ENCODE data around the gene VPS35.
A peak's percentile ranks its signal among the peaks of the same experiment; 100 is the strongest.
"Not testable (repeated sequence)": the region's sequence is repeated elsewhere in the genome, so short reads cannot be mapped to it uniquely, and the experiment has no call there.

The VPS35 gene

DNA sequence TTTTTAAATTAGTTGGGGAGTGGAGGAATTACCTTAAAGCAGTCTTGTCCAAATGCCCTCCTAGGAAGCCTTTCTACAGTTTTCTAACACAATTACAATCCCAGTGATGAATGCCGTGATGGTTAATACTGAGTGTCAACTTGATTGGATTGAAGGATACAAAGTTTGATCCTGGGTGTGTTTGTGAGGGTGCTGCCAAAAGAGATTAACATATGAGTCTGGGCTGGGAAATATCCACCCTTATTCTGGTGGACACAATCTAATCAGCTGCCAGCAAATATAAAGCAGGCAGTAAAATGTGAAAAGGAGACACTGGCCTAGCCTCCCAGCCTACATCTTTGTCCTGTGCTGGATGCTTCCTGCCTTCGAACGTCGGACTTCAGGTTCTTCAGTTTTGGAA lies 12.6 kb upstream of the VPS35 start:
- no peak overlapping the region for H3K4me3 ChIP-seq (ENCODE audit: low read length)
- no peak overlapping the region for H2AFZ ChIP-seq (ENCODE audit: low read depth, low read length)
- H3K9me3 ChIP-seq (ENCODE audit: low read length): no peaks in the 10 kb centered on the region
- peaks cover 7% of the 10 kb centered on the region for H3K4me1 ChIP-seq (ENCODE audit: insufficient read depth, low read length)
- peaks cover 21% of the 10 kb centered on the region for H3K36me3 ChIP-seq (ENCODE audit: insufficient read depth, low read length)
- H3K27me3 ChIP-seq (ENCODE audit: insufficient read depth, low read length): no peaks in the 10 kb centered on the region

DNA sequence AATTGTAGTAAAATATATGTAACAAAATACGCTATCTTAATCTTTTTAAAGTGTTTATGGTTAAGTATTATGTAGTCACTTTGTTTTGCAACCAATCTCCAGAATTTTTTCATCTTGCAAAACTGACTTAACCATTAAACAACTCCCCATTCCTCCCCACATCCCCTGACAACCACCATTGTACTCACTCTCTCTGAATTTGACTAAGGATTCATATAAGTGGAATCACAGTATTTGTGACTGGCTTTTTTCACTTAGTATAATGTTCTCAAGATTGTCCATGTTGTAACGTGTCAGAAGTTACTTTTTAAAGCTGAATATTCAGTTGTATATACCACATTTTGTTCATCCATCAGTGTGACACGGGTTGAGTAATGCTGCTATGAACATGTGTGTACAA lies 11.1 kb upstream of the VPS35 start:
- Histone ChIP-seq H3K36me3 (ENCODE audit: insufficient read depth, low read length) (peaks cover 37% of the 10 kb centered on the region), H3K27me3 (ENCODE audit: insufficient read depth, low read length) (no peaks in the 10 kb centered on the region)

DNA sequence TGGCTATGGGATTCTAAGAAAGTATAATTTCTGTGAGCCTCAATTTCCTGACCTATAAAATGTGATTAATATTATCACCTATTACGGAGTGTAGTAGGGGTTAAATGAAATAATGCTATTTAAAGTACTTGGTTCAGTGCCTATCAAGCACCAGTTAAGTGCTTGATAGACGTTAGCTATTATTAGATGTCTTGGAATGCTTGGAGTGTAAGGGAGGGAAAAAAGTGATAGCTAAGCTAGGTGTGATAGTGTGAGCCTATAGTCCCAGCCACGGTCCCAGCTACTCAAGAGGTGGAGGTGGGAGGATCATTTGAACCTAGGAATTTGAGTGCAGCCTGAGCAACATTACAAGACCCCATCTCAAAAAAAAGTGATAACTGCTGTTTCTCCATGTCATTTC lies 8.0 kb upstream of the VPS35 start:
- no peaks in the 10 kb centered on the region for H3K9me3 ChIP-seq (ENCODE audit: low read length)
- no peak overlapping the region for H2AFZ ChIP-seq (ENCODE audit: low read depth, low read length)
- H3K4me3 ChIP-seq (ENCODE audit: low read length): no peak overlapping the region
- no peaks in the 10 kb centered on the region for H3K27me3 ChIP-seq (ENCODE audit: insufficient read depth, low read length)
- peaks cover 55% of the 10 kb centered on the region for H3K36me3 ChIP-seq (ENCODE audit: insufficient read depth, low read length)
- H3K4me1 ChIP-seq (ENCODE audit: insufficient read depth, low read length): peaks cover 7% of the 10 kb centered on the region

More for the DNA sequence above, 11.1 kb upstream of the VPS35 start:
- peaks cover 7% of the 10 kb centered on the region for H3K4me1 ChIP-seq (ENCODE audit: insufficient read depth, low read length)
- no peak overlapping the region for H2AFZ ChIP-seq (ENCODE audit: low read depth, low read length)
- no peak overlapping the region for H3K4me3 ChIP-seq (ENCODE audit: low read length)
- H3K9me3 ChIP-seq (ENCODE audit: low read length): no peaks in the 10 kb centered on the region

GRCh38 chr16:46695937-46696336 lies 7.0 kb upstream of the VPS35 start:
- H3K4me1 ChIP-seq (ENCODE audit: insufficient read depth, low read length): peaks cover 15% of the 10 kb centered on the region
- peaks cover 64% of the 10 kb centered on the region for H3K36me3 ChIP-seq (ENCODE audit: insufficient read depth, low read length)
- no peaks in the 10 kb centered on the region for H3K27me3 ChIP-seq (ENCODE audit: insufficient read depth, low read length)
- H2AFZ ChIP-seq (ENCODE audit: low read depth, low read length): no peak overlapping the region
- H3K9me3 ChIP-seq (ENCODE audit: low read length): no peaks in the 10 kb centered on the region
- no peak overlapping the region for H3K4me3 ChIP-seq (ENCODE audit: low read length)

GRCh38 chr16:46693598-46693997 lies 4.6 kb upstream of the VPS35 start:
- no peak overlapping the region for H2AFZ ChIP-seq (ENCODE audit: low read depth, low read length)
- H3K9me3 ChIP-seq (ENCODE audit: low read length): no peaks in the 10 kb centered on the region
- peaks cover 63% of the 10 kb centered on the region for H3K36me3 ChIP-seq (ENCODE audit: insufficient read depth, low read length)
- peaks cover 14% of the 10 kb centered on the region for H3K4me1 ChIP-seq (ENCODE audit: insufficient read depth, low read length)
- no peaks in the 10 kb centered on the region for H3K27me3 ChIP-seq (ENCODE audit: insufficient read depth, low read length)
- H3K4me3 ChIP-seq (ENCODE audit: low read length): no peak overlapping the region

DNA sequence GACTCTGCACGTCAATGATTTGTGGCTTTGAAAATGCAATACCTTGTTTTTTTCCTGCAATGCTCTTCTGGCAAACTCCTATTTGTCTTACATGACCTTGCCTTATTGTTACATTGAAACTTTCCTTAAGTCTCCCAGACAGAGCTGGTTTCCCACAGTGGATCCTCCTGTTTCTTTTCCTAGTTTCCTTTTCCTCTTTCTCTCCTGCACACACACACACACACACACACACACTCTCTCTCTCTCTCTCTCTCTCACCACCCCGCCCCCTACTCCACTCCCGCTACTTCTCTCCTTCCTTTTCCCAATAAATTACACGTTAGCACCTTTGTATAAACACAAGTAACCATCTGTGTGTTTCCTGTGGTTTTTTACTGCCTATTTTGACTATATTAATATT lies 2.7 kb upstream of the VPS35 start:
- Histone ChIP-seq H3K4me3 (ENCODE audit: low read length) (peak overlapping the region; percentile 85), H3K27me3 (ENCODE audit: insufficient read depth, low read length) (no peaks in the 10 kb centered on the region), H3K36me3 (ENCODE audit: insufficient read depth, low read length) (peaks cover 48% of the 10 kb centered on the region), H3K4me1 (ENCODE audit: insufficient read depth, low read length) (peaks cover 26% of the 10 kb centered on the region), H3K9me3 (ENCODE audit: low read length) (no peaks in the 10 kb centered on the region), H2AFZ (ENCODE audit: low read depth, low read length) (no peak overlapping the region)

- H3K36me3 ChIP-seq (ENCODE audit: insufficient read depth, low read length): peaks cover 36% of the 10 kb centered on the region
- H3K27me3 ChIP-seq (ENCODE audit: insufficient read depth, low read length): no peaks in the 10 kb centered on the region
- no peaks in the 10 kb centered on the region for H3K9me3 ChIP-seq (ENCODE audit: low read length)
- H3K4me3 ChIP-seq (ENCODE audit: low read length): peak overlapping the region; percentile 85
- H3K4me1 ChIP-seq (ENCODE audit: insufficient read depth, low read length): peaks cover 29% of the 10 kb centered on the region
- peak overlapping the region; percentile 53 for H2AFZ ChIP-seq (ENCODE audit: low read depth, low read length)
Measured at GRCh38 chr16:46690281-46691178, 1.6 kb upstream of the VPS35 start.

DNA sequence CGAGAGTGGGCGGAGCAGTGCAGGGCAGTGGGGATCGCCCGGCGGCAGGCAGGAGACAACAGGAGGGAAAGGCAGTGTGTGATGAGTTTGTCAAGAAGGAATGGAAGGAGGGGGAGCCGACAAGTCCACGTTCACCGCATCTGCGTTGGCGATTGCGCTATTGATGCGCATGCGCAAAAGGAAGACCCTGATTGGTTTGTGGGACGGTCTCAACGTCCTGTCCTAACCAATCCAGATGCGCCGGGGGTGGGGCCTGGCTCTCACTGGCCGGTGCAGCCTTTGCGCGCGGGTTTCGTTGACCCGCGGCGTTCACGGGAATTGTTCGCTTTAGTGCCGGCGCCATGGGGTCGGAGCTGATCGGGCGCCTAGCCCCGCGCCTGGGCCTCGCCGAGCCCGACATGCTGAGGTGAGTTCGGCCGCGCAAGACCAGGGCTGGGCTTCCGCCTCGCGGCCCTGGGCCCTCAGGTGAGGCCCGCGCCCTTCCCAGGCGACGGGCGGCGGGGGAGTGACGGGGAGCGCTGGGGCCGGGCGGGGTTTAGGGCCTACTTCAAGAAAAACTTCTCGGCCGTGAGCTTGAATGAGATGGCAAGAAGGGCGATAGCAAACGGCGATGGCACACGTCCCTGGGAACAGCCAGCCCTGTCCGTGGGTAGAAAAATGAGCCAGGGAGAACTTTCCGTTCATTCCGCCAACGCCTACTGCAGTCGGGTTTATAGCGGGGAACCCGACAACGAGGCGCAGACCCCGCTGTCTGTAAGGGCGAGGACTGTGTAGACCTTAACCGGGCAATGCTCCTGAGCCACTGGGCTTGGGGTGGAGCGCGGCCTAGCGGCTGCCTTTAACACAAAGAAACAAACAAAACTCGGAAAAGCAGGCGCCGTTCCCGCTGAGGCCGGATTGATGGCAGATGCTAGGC lies 645 bp upstream of the VPS35 start, which contains the start of gene ORC6:
Gene ORC6 (plus strand): TSS at position 295 of the 916 bp plus-strand sequence. CDS start 47 bp downstream, at position 342.
- no peaks in the 10 kb centered on the region for H3K9me3 ChIP-seq (ENCODE audit: low read length)
- H2AFZ ChIP-seq (ENCODE audit: low read depth, low read length): peak within 1 kb of the TSS; percentile 53
- peaks cover 26% of the 10 kb centered on the region for H3K36me3 ChIP-seq (ENCODE audit: insufficient read depth, low read length)
- H3K27me3 ChIP-seq (ENCODE audit: insufficient read depth, low read length): no peaks in the 10 kb centered on the region
- peaks cover 29% of the 10 kb centered on the region for H3K4me1 ChIP-seq (ENCODE audit: insufficient read depth, low read length)
- H3K4me3 ChIP-seq (ENCODE audit: low read length): peak within 1 kb of the TSS; percentile 85

DNA sequence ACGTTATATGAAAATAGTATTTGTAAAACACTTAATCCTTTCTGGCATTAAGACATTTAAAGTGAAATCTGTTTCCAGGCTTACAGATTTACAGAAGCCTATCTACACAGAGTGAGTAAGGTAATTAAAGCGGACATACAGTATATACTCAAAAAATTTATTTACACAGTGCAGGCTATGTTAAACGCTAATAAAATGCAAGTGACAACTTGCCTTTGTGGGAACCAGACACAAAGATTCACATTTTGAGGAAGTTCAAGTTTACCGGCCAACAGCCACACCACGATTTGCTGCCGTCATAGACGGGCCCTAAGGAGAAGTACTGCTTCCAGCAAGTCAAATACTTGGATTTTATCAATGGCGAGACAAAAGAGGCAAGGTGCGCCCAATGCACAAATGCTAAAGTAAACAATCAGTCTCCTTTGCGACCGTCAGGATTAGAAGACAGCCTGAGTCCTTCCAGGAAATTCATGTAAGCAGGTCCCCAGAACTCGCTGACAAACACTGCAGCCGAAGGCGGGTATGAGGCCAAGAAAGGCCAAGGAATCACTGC lies 801 bp downstream of the VPS35 start:
- Histone ChIP-seq H3K9me3 (ENCODE audit: low read length) (no peaks in the 10 kb centered on the region), H3K4me1 (ENCODE audit: insufficient read depth, low read length) (peaks cover 29% of the 10 kb centered on the region), H2AFZ (ENCODE audit: low read depth, low read length) (peak overlapping the region; percentile 53), H3K36me3 (ENCODE audit: insufficient read depth, low read length) (peaks cover 24% of the 10 kb centered on the region), H3K27me3 (ENCODE audit: insufficient read depth, low read length) (no peaks in the 10 kb centered on the region), H3K4me3 (ENCODE audit: low read length) (peak overlapping the region; percentile 85)

DNA sequence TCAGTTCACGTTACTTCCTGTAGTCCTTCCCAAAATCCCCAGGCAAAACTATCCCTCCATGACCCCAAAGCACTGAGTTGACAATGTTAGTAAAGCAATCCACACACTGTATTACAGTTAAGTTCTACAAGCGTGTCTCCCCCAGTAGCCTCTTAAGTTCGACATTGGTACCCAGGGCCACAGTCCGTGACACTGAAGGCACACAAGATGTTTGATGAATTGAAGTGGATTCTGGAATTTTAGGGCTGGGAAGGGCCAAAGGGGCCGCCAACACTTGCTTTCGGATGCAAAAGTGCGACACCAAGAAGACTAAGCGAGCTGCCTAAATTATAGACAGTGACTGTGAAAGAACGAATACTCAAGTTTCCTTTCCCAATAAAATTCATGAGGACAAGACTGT lies 1.5 kb downstream of the VPS35 start:
- peak overlapping the region; percentile 85 for H3K4me3 ChIP-seq (ENCODE audit: low read length)
- H3K4me1 ChIP-seq (ENCODE audit: insufficient read depth, low read length): peaks cover 29% of the 10 kb centered on the region
- peaks cover 21% of the 10 kb centered on the region for H3K36me3 ChIP-seq (ENCODE audit: insufficient read depth, low read length)
- no peak overlapping the region for H2AFZ ChIP-seq (ENCODE audit: low read depth, low read length)
- no peaks in the 10 kb centered on the region for H3K27me3 ChIP-seq (ENCODE audit: insufficient read depth, low read length)
- H3K9me3 ChIP-seq (ENCODE audit: low read length): no peaks in the 10 kb centered on the region

- Histone ChIP-seq H2AFZ (ENCODE audit: low read depth, low read length) (no peak overlapping the region), H3K36me3 (ENCODE audit: insufficient read depth, low read length) (peaks cover 19% of the 10 kb centered on the region), H3K9me3 (ENCODE audit: low read length) (no peaks in the 10 kb centered on the region), H3K27me3 (ENCODE audit: insufficient read depth, low read length) (no peaks in the 10 kb centered on the region), H3K4me1 (ENCODE audit: insufficient read depth, low read length) (peaks cover 29% of the 10 kb centered on the region), H3K4me3 (ENCODE audit: low read length) (peak overlapping the region; percentile 85)
Measured at GRCh38 chr16:46686815-46687473, 2.0 kb downstream of the VPS35 start.

DNA sequence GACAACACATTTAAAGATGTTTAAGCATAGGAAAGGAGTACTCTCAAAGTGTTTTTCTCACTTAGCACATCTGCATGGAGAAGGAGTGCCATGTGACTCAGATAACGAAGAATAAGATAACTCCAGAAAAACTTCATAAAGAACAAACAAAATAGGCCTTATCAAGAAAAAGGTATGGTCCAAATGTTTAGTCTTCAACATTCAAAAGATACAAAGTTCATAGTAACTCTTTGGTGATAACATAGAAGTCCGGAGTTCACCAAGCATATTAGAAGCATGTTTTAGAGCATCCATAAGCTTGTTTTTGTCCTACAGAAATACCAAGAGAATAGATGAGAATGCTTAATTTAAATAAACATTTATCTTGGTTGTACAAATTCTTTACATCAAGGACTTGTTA lies 7.1 kb downstream of the VPS35 start:
- H3K27me3 ChIP-seq (ENCODE audit: insufficient read depth, low read length); H3K9me3 ChIP-seq (ENCODE audit: low read length); H3K4me3 ChIP-seq (ENCODE audit: low read length); H2AFZ ChIP-seq (ENCODE audit: low read depth, low read length); H3K4me1 ChIP-seq (ENCODE audit: insufficient read depth, low read length): not testable (repeated sequence)
- H3K36me3 ChIP-seq (ENCODE audit: insufficient read depth, low read length): peaks cover 45% of the 10 kb centered on the region

Data from neuron (in vitro differentiated cells).